ENCODE results near the gene MYBPC1. TPM values are rescaled to one million over a fixed set of nuclear protein-coding genes. Genes with fewer than 3 reads are reported as not detected.

The MYBPC1 gene
- total RNA-seq, 1 experiment from 2014 or later, result not detected

DNA sequence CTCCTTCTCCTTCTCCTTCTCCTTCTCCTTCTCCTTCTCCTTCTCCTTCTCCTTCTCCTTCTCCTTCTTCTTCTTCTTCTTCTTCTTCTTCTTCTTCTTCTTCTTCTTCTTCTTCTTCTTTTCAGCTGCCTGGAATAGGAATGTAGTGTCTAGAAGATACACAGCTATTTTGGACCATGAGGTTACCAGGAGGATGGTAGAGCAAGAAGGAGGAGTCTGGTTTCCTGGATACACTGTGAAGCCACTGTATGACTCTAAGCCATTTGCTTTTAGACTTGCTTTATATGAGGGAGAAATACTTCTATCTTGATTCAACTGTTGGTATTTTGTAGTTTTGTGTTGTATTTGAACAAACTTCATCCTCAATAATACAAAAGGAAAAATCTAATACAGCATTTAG, 3.0 kb upstream of the MYBPC1 start:
- TF ChIP-seq POLR2AphosphoS5 (IDR thresholded peaks at IDR 0.05; ENCODE audit: low read depth, low read length), result no peak
- TF ChIP-seq, protein P1, sequence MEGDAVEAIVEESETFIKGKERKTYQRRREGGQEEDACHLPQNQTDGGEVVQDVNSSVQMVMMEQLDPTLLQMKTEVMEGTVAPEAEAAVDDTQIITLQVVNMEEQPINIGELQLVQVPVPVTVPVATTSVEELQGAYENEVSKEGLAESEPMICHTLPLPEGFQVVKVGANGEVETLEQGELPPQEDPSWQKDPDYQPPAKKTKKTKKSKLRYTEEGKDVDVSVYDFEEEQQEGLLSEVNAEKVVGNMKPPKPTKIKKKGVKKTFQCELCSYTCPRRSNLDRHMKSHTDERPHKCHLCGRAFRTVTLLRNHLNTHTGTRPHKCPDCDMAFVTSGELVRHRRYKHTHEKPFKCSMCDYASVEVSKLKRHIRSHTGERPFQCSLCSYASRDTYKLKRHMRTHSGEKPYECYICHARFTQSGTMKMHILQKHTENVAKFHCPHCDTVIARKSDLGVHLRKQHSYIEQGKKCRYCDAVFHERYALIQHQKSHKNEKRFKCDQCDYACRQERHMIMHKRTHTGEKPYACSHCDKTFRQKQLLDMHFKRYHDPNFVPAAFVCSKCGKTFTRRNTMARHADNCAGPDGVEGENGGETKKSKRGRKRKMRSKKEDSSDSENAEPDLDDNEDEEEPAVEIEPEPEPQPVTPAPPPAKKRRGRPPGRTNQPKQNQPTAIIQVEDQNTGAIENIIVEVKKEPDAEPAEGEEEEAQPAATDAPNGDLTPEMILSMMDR (IDR thresholded peaks at IDR 0.05), result no peak
- TF ChIP-seq, protein P2, sequence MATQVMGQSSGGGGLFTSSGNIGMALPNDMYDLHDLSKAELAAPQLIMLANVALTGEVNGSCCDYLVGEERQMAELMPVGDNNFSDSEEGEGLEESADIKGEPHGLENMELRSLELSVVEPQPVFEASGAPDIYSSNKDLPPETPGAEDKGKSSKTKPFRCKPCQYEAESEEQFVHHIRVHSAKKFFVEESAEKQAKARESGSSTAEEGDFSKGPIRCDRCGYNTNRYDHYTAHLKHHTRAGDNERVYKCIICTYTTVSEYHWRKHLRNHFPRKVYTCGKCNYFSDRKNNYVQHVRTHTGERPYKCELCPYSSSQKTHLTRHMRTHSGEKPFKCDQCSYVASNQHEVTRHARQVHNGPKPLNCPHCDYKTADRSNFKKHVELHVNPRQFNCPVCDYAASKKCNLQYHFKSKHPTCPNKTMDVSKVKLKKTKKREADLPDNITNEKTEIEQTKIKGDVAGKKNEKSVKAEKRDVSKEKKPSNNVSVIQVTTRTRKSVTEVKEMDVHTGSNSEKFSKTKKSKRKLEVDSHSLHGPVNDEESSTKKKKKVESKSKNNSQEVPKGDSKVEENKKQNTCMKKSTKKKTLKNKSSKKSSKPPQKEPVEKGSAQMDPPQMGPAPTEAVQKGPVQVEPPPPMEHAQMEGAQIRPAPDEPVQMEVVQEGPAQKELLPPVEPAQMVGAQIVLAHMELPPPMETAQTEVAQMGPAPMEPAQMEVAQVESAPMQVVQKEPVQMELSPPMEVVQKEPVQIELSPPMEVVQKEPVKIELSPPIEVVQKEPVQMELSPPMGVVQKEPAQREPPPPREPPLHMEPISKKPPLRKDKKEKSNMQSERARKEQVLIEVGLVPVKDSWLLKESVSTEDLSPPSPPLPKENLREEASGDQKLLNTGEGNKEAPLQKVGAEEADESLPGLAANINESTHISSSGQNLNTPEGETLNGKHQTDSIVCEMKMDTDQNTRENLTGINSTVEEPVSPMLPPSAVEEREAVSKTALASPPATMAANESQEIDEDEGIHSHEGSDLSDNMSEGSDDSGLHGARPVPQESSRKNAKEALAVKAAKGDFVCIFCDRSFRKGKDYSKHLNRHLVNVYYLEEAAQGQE (IDR thresholded peaks at IDR 0.05; ENCODE audit: insufficient read depth in 1 of 2, low read depth in 2 of 2, low read length in 1 of 2), result no peak
- no peak for TF ChIP-seq SIN3A (IDR thresholded peaks at IDR 0.05; ENCODE audit: borderline replicate concordance, insufficient read depth, low read depth, low read length)
- TF ChIP-seq TCF7L2 (IDR thresholded peaks at IDR 0.05; ENCODE audit: low read depth, low read length), result no peak
- H3K36me3 ChIP-seq (ENCODE audit: control insufficient read depth, insufficient read depth, low read length), result no peaks in the 10 kb centered on the region
- H3K9me3 ChIP-seq (ENCODE audit: control insufficient read depth, insufficient read depth, low read depth, low read length), result no peaks in the 10 kb centered on the region
- ATAC-seq (no peak), DNase-seq (ENCODE audit: low read depth, low spot score) (no peak)
- H3K4me3 ChIP-seq (ENCODE audit: low read depth in 2 of 2, low read length in 2 of 2), result no peak overlapping the region
- H3K27ac ChIP-seq (ENCODE audit: low read length), result no peak overlapping the region
- in situ Hi-C loops (cut with HindIII; ENCODE audit: low pct_unique_long_range_greater_than_20kb, low sequenced_read_pairs) (no loop called here), intact Hi-C loops (cut with micrococcal nuclease; ENCODE audit: unreplicated experiment) (no loop called here)
- ChIA-PET CTCF (no interaction called here), POLR2A (no interaction called here)
- no peaks in the 10 kb centered on the region for H3K4me1 ChIP-seq (ENCODE audit: control insufficient read depth, insufficient read depth, low read length)
- H3K27me3 ChIP-seq (ENCODE audit: control insufficient read depth, insufficient read depth, low read length), result peaks cover 5% of the 10 kb centered on the region; the same call in 1 of the 2 replicates
- BruUV-seq (replicated peaks), result no TSS peak

DNA sequence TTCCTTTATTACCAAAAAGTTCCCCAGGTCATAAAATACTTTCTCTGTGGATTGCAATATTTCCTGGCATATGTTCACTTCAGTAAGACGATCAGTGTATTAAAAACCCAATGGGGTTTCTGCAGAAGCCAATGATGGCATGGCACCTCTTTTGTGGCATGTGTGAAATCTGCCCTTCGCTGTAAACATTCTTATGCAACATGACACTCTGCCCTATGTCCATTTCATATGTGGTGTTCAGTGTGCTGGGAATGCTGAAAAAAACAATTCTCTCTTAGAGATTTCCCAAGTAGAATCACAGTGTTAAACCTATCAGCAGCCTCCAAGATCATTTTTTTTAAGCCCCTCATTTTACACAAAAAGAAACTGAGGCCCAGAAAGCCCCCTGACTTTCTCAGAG, 2.3 kb upstream of the MYBPC1 start:
- ChIA-PET POLR2A (no interaction called here), CTCF (interaction anchor here (0.6 kb wide), 1 partner anchor 22 kb away, joined by 4 read pairs; no protein-coding TSS in a partner anchor)
- Histone ChIP-seq H3K27ac (ENCODE audit: low read length) (no peak overlapping the region), H3K36me3 (ENCODE audit: control insufficient read depth, insufficient read depth, low read length) (no peaks in the 10 kb centered on the region), H3K4me3 (ENCODE audit: low read depth in 2 of 2, low read length in 2 of 2) (no peak overlapping the region), H3K9me3 (ENCODE audit: control insufficient read depth, insufficient read depth, low read depth, low read length) (no peaks in the 10 kb centered on the region), H3K27me3 (ENCODE audit: control insufficient read depth, insufficient read depth, low read length) (peaks cover 5% of the 10 kb centered on the region; the same call in 1 of the 2 replicates), H3K4me1 (ENCODE audit: control insufficient read depth, insufficient read depth, low read length) (no peaks in the 10 kb centered on the region)
- TF ChIP-seq, protein P1 (IDR thresholded peaks at IDR 0.05), result no peak
- TF ChIP-seq SIN3A (IDR thresholded peaks at IDR 0.05; ENCODE audit: borderline replicate concordance, insufficient read depth, low read depth, low read length) (no peak), TCF7L2 (IDR thresholded peaks at IDR 0.05; ENCODE audit: low read depth, low read length) (no peak), POLR2AphosphoS5 (IDR thresholded peaks at IDR 0.05; ENCODE audit: low read depth, low read length) (no peak)
- TF ChIP-seq, protein P2 (IDR thresholded peaks at IDR 0.05; ENCODE audit: insufficient read depth in 1 of 2, low read depth in 2 of 2, low read length in 1 of 2), result no peak
- intact Hi-C loops (cut with micrococcal nuclease; ENCODE audit: unreplicated experiment), result no loop called here
- DNase-seq (ENCODE audit: low read depth, low spot score) (no peak), ATAC-seq (no peak)
- in situ Hi-C loops (cut with HindIII; ENCODE audit: low pct_unique_long_range_greater_than_20kb, low sequenced_read_pairs), result no loop called here
- BruUV-seq (replicated peaks), result no TSS peak

Data from Panc1 (cell line).